C4-2B (cell line): ENCODE measurements around the gene PBX4.

Experiments used
- H3K27ac ChIP-seq: fragments of 450-650 bp; 2 replicates; pipeline ENCODE4 v1.5.1; 2017
- CTCF ChIP-seq: fragments of 450-650 bp; conservative IDR thresholded peaks from 2 replicates; pipeline ENCODE4 v1.5.1; 2017; ENCODE audit warnings: mild to moderate bottlenecking
- ZFX ChIP-seq: fragments of 450-650 bp; IDR thresholded peaks from 2 replicates; pipeline ENCODE4 v1.6.1; 2017

Gene PBX4

GRCh38 chr19:19513682-19514081, 104.8 kb downstream of the PBX4 start:
- TF ChIP-seq CTCF = no peak
- no peak for TF ChIP-seq ZFX
- no peak overlapping the region for H3K27ac ChIP-seq
